Hepatocyte (in vitro differentiated cells): ENCODE data around the gene ZSWIM3. TPM values are rescaled to one million over a fixed set of nuclear protein-coding genes. Genes with fewer than 3 reads are reported as not detected.
"Not testable (repeated sequence)": the region's sequence is repeated elsewhere in the genome, so short reads cannot be mapped to it uniquely, and the experiment has no call there.

Source experiments
- DNase-seq: peaks from one replicate; pipeline ENCODE4 v3.0.0-alpha.2; 2016; ENCODE audit warnings: low spot score
- H2AFZ ChIP-seq: fragments of 200-600 bp; sonication (generic); 2 replicates; pipeline ENCODE4 v1.6.0; 2016; ENCODE audit warnings: antibody characterized with exemption, mild to moderate bottlenecking
- H3K27ac ChIP-seq: fragments of 200-600 bp; sonication (generic); 2 replicates; pipeline ENCODE4 v1.5.1; 2016; ENCODE audit warnings: mild to moderate bottlenecking
- H3K27me3 ChIP-seq: fragments of 200-600 bp; sonication (generic); 2 replicates; pipeline ENCODE4 v1.6.1; 2016
- H3K36me3 ChIP-seq: fragments of 200-600 bp; sonication (generic); replicated peaks from 2 replicates; pipeline ENCODE4 v1.5.1; 2016; ENCODE audit warnings: low read depth; ENCODE audit not compliant: insufficient read depth
- H3K4me1 ChIP-seq: fragments of 200-600 bp; sonication (generic); 2 replicates; pipeline ENCODE4 v1.5.1; 2016; ENCODE audit warnings: mild to moderate bottlenecking, moderate library complexity; ENCODE audit not compliant: insufficient read depth
- H3K4me2 ChIP-seq: fragments of 200-600 bp; sonication (generic); 2 replicates; pipeline ENCODE4 v1.6.0; 2016
- H3K4me3 ChIP-seq: fragments of 200-600 bp; sonication (generic); 2 replicates; pipeline ENCODE4 v1.5.1; 2016; ENCODE audit warnings: mild to moderate bottlenecking
- H3K79me2 ChIP-seq: fragments of 200-600 bp; sonication (generic); 2 replicates; pipeline ENCODE4 v1.6.0; 2017; ENCODE audit warnings: mild to moderate bottlenecking
- H3K9me2 ChIP-seq: fragments of 200-600 bp; sonication (generic); replicated peaks from 2 replicates; pipeline ENCODE4 v1.6.0; 2017; ENCODE audit warnings: mild to moderate bottlenecking; ENCODE audit not compliant: insufficient read depth
- H3K9me3 ChIP-seq: fragments of 200-600 bp; sonication (generic); 2 replicates; pipeline ENCODE4 v1.5.1; 2016; ENCODE audit warnings: low read depth, mild to moderate bottlenecking
- H4K20me1 ChIP-seq: fragments of 200-600 bp; sonication (generic); 2 replicates; pipeline ENCODE4 v1.6.0; 2016; ENCODE audit warnings: mild to moderate bottlenecking; ENCODE audit not compliant: insufficient read depth, poor library complexity, severe bottlenecking
- CTCF ChIP-seq: fragments of 200-600 bp; sonication (generic); IDR thresholded peaks from 2 replicates; pipeline ENCODE4 v1.5.1; 2016; ENCODE audit warnings: antibody characterized with exemption, mild to moderate bottlenecking; ENCODE audit not compliant: poor library complexity
- EZH2 ChIP-seq: fragments of 200-600 bp; sonication (generic); IDR thresholded peaks from 2 replicates; pipeline ENCODE4 v1.6.1; 2016; ENCODE audit warnings: antibody characterized with exemption, mild to moderate bottlenecking, borderline replicate concordance
- EZH2phosphoT487 ChIP-seq: fragments of 200-600 bp; sonication (generic); IDR thresholded peaks from one replicate; pipeline ENCODE4 v1.6.1; 2018; ENCODE audit warnings: antibody characterized with exemption, mild to moderate bottlenecking, low read depth, moderate library complexity; ENCODE audit not compliant: unreplicated experiment, severe bottlenecking
- WGBS: methylation state at CpG from one replicate; pipeline ENCODE4 v1.1.6; 2016; ENCODE audit warnings: low lambda C conversion rate; ENCODE audit errors: missing lambda C conversion rate; 5-methylcytosine and 5-hydroxymethylcytosine counted together
- polyA plus RNA-seq: library from polyadenylated mRNA; unstranded; fragments of >200 nt; fragmentation: Nextera tagmentation; extraction: Ambion mirVana; gene quantifications from 2 replicates; pipeline ENCODE4 v1.2.1, GENCODE V29; 2016
- total RNA-seq: library from RNA; depleted of rRNA; stranded (reverse); fragments of >200 nt; gene quantifications from 2 replicates; pipeline ENCODE4 v1.2.3, GENCODE V29; 2014

The ZSWIM3 gene
- total and polyA plus RNA-seq, 2 experiments from 2014 or later: 4.1 to 6.2 TPM

- DNase-seq: no peak
- Histone ChIP-seq H3K4me1 (peaks cover 8% of the 10 kb centered on the region), H3K9me3 (no peaks in the 10 kb centered on the region), H3K79me2 (peaks cover 11% of the 10 kb centered on the region), H3K36me3 (no peaks in the 10 kb centered on the region), H3K27ac (no peak overlapping the region), H3K9me2 (no peaks in the 10 kb centered on the region), H3K4me3 (no peak overlapping the region), H3K27me3 (no peaks in the 10 kb centered on the region), H4K20me1 (no peaks in the 10 kb centered on the region), H2AFZ (no peak overlapping the region), H3K4me2 (no peak overlapping the region)
- TF ChIP-seq EZH2: no peak
- 95% methylated on average over 7 of the region's 7 CpGs for WGBS
These were observed 40.3 kb downstream of the ZSWIM3 start for GRCh38 chr20:45897692-45898091.

GRCh38 chr20:45898285-45898684, 40.9 kb downstream of the ZSWIM3 start:
- DNase-seq: no peak
- peaks cover 4% of the 10 kb centered on the region for H3K4me1 ChIP-seq
- H3K4me2 ChIP-seq: no peak overlapping the region
- no peaks in the 10 kb centered on the region for H4K20me1 ChIP-seq
- peaks cover 7% of the 10 kb centered on the region for H3K79me2 ChIP-seq
- H3K9me2 ChIP-seq: no peaks in the 10 kb centered on the region
- no peaks in the 10 kb centered on the region for H3K36me3 ChIP-seq
- H3K27me3 ChIP-seq: no peaks in the 10 kb centered on the region
- H3K4me3 ChIP-seq: no peak overlapping the region
- TF ChIP-seq CTCF: no peak
- TF ChIP-seq EZH2phosphoT487: no peak
- no peak for TF ChIP-seq EZH2
- H2AFZ ChIP-seq: no peak overlapping the region
- no peak overlapping the region for H3K27ac ChIP-seq
- WGBS: 93% methylated on average over 12 of the region's 12 CpGs
- no peaks in the 10 kb centered on the region for H3K9me3 ChIP-seq

DNA sequence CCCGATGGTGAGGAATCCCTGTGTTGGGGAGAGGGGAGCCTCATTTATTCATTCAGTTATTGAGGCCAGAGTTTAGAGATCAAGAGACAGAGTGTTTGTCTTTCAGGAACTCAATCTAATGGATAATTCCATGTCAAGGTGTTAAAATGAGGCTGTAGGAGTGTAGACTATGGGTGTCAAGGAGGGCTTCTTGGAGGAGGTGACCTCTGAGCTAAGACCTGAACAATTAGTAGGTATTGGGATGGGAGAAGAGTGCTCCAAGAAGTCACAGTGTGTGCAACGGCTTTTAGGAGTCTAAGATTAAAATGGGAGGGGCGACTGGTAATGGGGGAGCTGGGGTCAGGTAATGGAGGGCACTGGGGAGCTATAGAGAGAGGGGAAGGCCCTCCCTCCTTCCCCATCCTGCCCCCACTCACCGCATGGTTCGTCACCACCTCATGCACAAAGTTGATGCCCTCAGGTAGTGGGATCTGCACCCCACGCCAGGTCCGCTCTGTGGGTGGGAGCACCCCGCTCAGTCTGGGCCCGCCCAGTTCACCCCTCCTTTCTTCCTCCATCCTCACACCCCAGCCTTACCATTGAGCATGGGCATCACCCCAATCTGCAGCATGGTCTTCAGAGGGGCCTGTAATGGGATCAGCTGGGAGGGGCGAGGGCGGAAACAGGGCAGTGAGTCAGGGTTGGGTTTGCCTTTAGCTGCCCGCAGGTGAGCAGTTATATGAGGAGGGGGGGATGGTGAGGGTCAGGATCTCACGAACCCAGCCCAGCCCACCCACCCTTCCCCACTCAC, 41.8 kb downstream of the ZSWIM3 start:
- H3K9me3 ChIP-seq: no peaks in the 10 kb centered on the region
- no peak for DNase-seq
- no peak overlapping the region for H3K27ac ChIP-seq
- no peaks in the 10 kb centered on the region for H3K4me1 ChIP-seq
- H3K36me3 ChIP-seq: no peaks in the 10 kb centered on the region
- H3K4me2 ChIP-seq: no peak overlapping the region
- WGBS: 93% methylated on average over 12 of the region's 13 CpGs
- H3K9me2 ChIP-seq: no peaks in the 10 kb centered on the region
- TF ChIP-seq EZH2 (no peak), CTCF (no peak), EZH2phosphoT487 (no peak)
- no peak overlapping the region for H2AFZ ChIP-seq
- H4K20me1 ChIP-seq: no peaks in the 10 kb centered on the region
- H3K79me2 ChIP-seq: peaks cover under 1% of the 10 kb centered on the region
- H3K4me3 ChIP-seq: no peak overlapping the region
- H3K27me3 ChIP-seq: no peaks in the 10 kb centered on the region

- H3K4me1 ChIP-seq, H3K9me3 ChIP-seq, H3K4me2 ChIP-seq, H3K27ac ChIP-seq, H3K36me3 ChIP-seq, H3K4me3 ChIP-seq, H3K27me3 ChIP-seq, H3K79me2 ChIP-seq, H4K20me1 ChIP-seq, DNase-seq, H3K9me2 ChIP-seq, H2AFZ ChIP-seq: not testable (repeated sequence)
- WGBS: 96% methylated on average over 6 of the region's 6 CpGs
These were observed 43.9 kb downstream of the ZSWIM3 start for GRCh38 chr20:45901332-45901731.
